Measurements from ENCODE around the gene KCNH1.

DNA sequence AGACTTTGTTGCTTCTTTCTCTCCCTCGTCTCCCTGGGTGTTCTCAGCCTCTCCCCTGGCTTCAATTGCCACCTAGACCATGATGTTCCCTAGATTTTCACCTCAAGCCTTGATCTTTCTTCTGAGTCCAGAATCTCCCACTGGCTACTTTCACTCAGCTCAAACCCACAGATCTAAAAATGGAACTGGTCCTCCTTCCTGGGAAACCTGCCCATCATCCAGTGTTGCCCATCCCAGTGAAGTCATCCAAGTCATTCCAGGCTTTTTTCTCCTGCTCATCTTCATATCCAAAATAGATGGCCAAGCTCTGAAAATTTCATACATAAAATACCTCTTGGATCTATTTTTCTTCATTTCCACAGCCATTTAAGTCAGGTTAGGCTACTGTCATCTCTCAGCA, 347.4 kb downstream of the KCNH1 start:
- TF ChIP-seq, protein P1, sequence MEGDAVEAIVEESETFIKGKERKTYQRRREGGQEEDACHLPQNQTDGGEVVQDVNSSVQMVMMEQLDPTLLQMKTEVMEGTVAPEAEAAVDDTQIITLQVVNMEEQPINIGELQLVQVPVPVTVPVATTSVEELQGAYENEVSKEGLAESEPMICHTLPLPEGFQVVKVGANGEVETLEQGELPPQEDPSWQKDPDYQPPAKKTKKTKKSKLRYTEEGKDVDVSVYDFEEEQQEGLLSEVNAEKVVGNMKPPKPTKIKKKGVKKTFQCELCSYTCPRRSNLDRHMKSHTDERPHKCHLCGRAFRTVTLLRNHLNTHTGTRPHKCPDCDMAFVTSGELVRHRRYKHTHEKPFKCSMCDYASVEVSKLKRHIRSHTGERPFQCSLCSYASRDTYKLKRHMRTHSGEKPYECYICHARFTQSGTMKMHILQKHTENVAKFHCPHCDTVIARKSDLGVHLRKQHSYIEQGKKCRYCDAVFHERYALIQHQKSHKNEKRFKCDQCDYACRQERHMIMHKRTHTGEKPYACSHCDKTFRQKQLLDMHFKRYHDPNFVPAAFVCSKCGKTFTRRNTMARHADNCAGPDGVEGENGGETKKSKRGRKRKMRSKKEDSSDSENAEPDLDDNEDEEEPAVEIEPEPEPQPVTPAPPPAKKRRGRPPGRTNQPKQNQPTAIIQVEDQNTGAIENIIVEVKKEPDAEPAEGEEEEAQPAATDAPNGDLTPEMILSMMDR (conservative IDR thresholded peaks at IDR 0.05; ENCODE audit: low read depth, low read length), result no peak
- TF ChIP-seq FOS (IDR thresholded peaks at IDR 0.05; ENCODE audit: low read depth, low read length) (no peak), POLR2A (IDR thresholded peaks at IDR 0.05; ENCODE audit: low read depth, low read length) (no peak), USF2 (IDR thresholded peaks at IDR 0.05; ENCODE audit: low read depth, low read length) (no peak), CHD1 (IDR thresholded peaks at IDR 0.05; ENCODE audit: low read depth, low read length) (no peak), RAD21 (IDR thresholded peaks at IDR 0.05; ENCODE audit: low read length) (no peak), MXI1 (IDR thresholded peaks at IDR 0.05; ENCODE audit: borderline replicate concordance, low read depth, low read length) (no peak)
